ENCODE results near the gene WIZ. TPM values are rescaled to one million over a fixed set of nuclear protein-coding genes. Genes with fewer than 3 reads are reported as not detected.

WIZ gene
- total and polyA plus RNA-seq, 7 donors, result 7.8 to 49.6 (median 18.3) TPM

GRCh38 chr19:15452111-15453047 lies 2.6 kb upstream of the WIZ start:
- Histone ChIP-seq H3K4me1 (peaks cover 0 to 45% (median 33%) of the 10 kb centered on the region in 4 donors), H3K27me3 (peaks cover 11 to 38% (median 31%) of the 10 kb centered on the region in 3 donors), H3K27ac (peak overlapping the region; percentile 71 to 89 (median 83)), H3K9me3 (no peaks in the 10 kb centered on the region), H3K4me3 (peak overlapping the region; percentile 33 to 56 (median 53)), H3K36me3 (no peaks in the 10 kb centered on the region)
- TF ChIP-seq EP300 (IDR thresholded peaks at IDR 0.05), result no peak
- TF ChIP-seq POLR2A (IDR thresholded peaks at IDR 0.05), result peak in 1 of 2 donors; percentile 28
- peak; percentile 81 to 98 (median 88) for TF ChIP-seq POLR2AphosphoS5 (IDR thresholded peaks at IDR 0.05)
- TF ChIP-seq CTCF (IDR thresholded peaks at IDR 0.05), result no peak
- WGBS, 2 donors, result 13 to 51% methylated on average over 37 of the region's 37 CpGs
- peak; percentile 96 for DNase-seq
- intact Hi-C loops (cut with DNase I), result loop anchor here (5.0 to 10.0 kb wide), 5 partner anchors 75 to 382 kb away; partner anchors contain the start of genes AKAP8, BRD4 and SYDE1

- Histone ChIP-seq H3K36me3 (no peaks in the 10 kb centered on the region), H3K9me3 (no peaks in the 10 kb centered on the region), H3K4me3 (no peak overlapping the region), H3K4me1 (peaks cover 0 to 37% (median 25%) of the 10 kb centered on the region in 4 donors), H3K27ac (peak overlapping the region; percentile 81 to 89 (median 87)), H3K27me3 (peaks cover 0 to 19% (median 12%) of the 10 kb centered on the region in 3 donors)
- no peak for DNase-seq
- TF ChIP-seq CTCF (IDR thresholded peaks at IDR 0.05) (no peak), POLR2AphosphoS5 (IDR thresholded peaks at IDR 0.05) (no peak), POLR2A (IDR thresholded peaks at IDR 0.05) (no peak)
- intact Hi-C loops (cut with DNase I), result loop anchor here (5.0 to 10.0 kb wide), 5 partner anchors 73 to 384 kb away; partner anchors contain the start of genes AKAP8, BRD4 and SYDE1
- 88 to 93% methylated on average over 1 of the region's 1 CpG for WGBS, 2 donors
Measured at GRCh38 chr19:15450528-15450890, 753 bp upstream of the WIZ start.

GRCh38 chr19:15448778-15449619 lies 757 bp downstream of the WIZ start:
- H3K4me1 ChIP-seq, result peaks cover 0 to 36% (median 25%) of the 10 kb centered on the region in 4 donors
- H3K27ac ChIP-seq, result peak overlapping the region; percentile 81 to 89 (median 87)
- peaks cover 0 to 4% (median 0%) of the 10 kb centered on the region in 3 donors for H3K27me3 ChIP-seq
- intact Hi-C loops (cut with DNase I), result loop anchor here (2.0 kb wide), 2 partner anchors 16 to 30 kb away; partner anchors contain the start of gene AKAP8L
- 3 to 5% methylated on average over 43 of the region's 43 CpGs for WGBS, 2 donors
- DNase-seq, result no peak
- TF ChIP-seq EP300 (IDR thresholded peaks at IDR 0.05), result no peak
- TF ChIP-seq CTCF (IDR thresholded peaks at IDR 0.05), result no peak
- TF ChIP-seq POLR2A (IDR thresholded peaks at IDR 0.05), result no peak
- no peak for TF ChIP-seq POLR2AphosphoS5 (IDR thresholded peaks at IDR 0.05)
- H3K9me3 ChIP-seq, result no peaks in the 10 kb centered on the region
- H3K36me3 ChIP-seq, result peaks cover 0 to 6% (median 0%) of the 10 kb centered on the region in 4 donors
- peak overlapping the region; percentile 76 to 96 (median 80) for H3K4me3 ChIP-seq

- 53 to 69% methylated on average over 17 of the region's 17 CpGs for WGBS, 2 donors
- H3K36me3 ChIP-seq, result peaks cover 0 to 6% (median 0%) of the 10 kb centered on the region in 4 donors
- no peak for TF ChIP-seq POLR2A (IDR thresholded peaks at IDR 0.05)
- TF ChIP-seq POLR2AphosphoS5 (IDR thresholded peaks at IDR 0.05), result no peak
- no peak for TF ChIP-seq EP300 (IDR thresholded peaks at IDR 0.05)
- H3K4me1 ChIP-seq, result peaks cover 0 to 28% (median 19%) of the 10 kb centered on the region in 4 donors
- no peaks in the 10 kb centered on the region for H3K9me3 ChIP-seq
- H3K27ac ChIP-seq, result peak overlapping the region; percentile 81 to 89 (median 87)
- no peak for DNase-seq
- H3K4me3 ChIP-seq, result peak overlapping the region in 1 of 4 donors; percentile 96
- intact Hi-C loops (cut with DNase I), result loop anchor here (2.0 kb wide), 2 partner anchors 15 to 29 kb away; partner anchors contain the start of gene AKAP8L
- H3K27me3 ChIP-seq, result no peaks in the 10 kb centered on the region
Measured at GRCh38 chr19:15448044-15448777, 1.5 kb downstream of the WIZ start.
